ENCODE measurements around the gene TM9SF4. TPM values are rescaled to one million over a fixed set of nuclear protein-coding genes. Genes with fewer than 3 reads are reported as not detected.
"Not testable (repeated sequence)": the region's sequence is repeated elsewhere in the genome, so short reads cannot be mapped to it uniquely, and the experiment has no call there.

The TM9SF4 gene
- total RNA-seq, 1 experiment from 2014 or later = 26.9 TPM

GRCh38 chr20:32111156-32111686 lies 1.7 kb downstream of the TM9SF4 start:
- Histone ChIP-seq H3K4me1 (replicated peaks) (peaks cover 10% of the 10 kb centered on the region), H3K4me3 (no peak overlapping the region), H3K9me3 (replicated peaks) (0 out of 2 replicates have a peak, but pooled peaks cover 5% of the 10 kb centered on the region), H3K27ac (no peak overlapping the region), H3K36me3 (peaks cover 26% of the 10 kb centered on the region), H3K27me3 (replicated peaks) (peaks cover 7% of the 10 kb centered on the region; the same call in 1 of the 2 replicates)
- no peak for DNase-seq (ENCODE audit: low read depth in 1 of 2, low spot score in 2 of 2)

- no peak overlapping the region for H3K4me3 ChIP-seq
- no peak for DNase-seq (ENCODE audit: low read depth in 1 of 2, low spot score in 2 of 2)
- H3K9me3 ChIP-seq (replicated peaks) = 0 out of 2 replicates have a peak, but pooled peaks cover 5% of the 10 kb centered on the region
- H3K27ac ChIP-seq = no peak overlapping the region
- peaks cover 10% of the 10 kb centered on the region for H3K4me1 ChIP-seq (replicated peaks)
- H3K36me3 ChIP-seq = peaks cover 26% of the 10 kb centered on the region
- H3K27me3 ChIP-seq (replicated peaks) = peaks cover 4% of the 10 kb centered on the region; the same call in 1 of the 2 replicates
Observed at GRCh38 chr20:32111753-32112152, 2.2 kb downstream of the TM9SF4 start.

- Histone ChIP-seq H3K4me1 (replicated peaks) (peaks cover 10% of the 10 kb centered on the region), H3K36me3 (peaks cover 27% of the 10 kb centered on the region), H3K27ac (no peak overlapping the region), H3K27me3 (replicated peaks) (no peaks in the 10 kb centered on the region), H3K9me3 (replicated peaks) (0 out of 2 replicates have a peak, but pooled peaks cover 5% of the 10 kb centered on the region), H3K4me3 (no peak overlapping the region)
- no peak for DNase-seq (ENCODE audit: low read depth in 1 of 2, low spot score in 2 of 2)
Observed at GRCh38 chr20:32112841-32113240, 3.3 kb downstream of the TM9SF4 start.

- 0 out of 2 replicates have a peak, but pooled peaks cover 5% of the 10 kb centered on the region for H3K9me3 ChIP-seq (replicated peaks)
- H3K27ac ChIP-seq = no peak overlapping the region
- peaks cover 29% of the 10 kb centered on the region for H3K36me3 ChIP-seq
- H3K4me1 ChIP-seq (replicated peaks) = peaks cover 10% of the 10 kb centered on the region
- DNase-seq (ENCODE audit: low read depth in 1 of 2, low spot score in 2 of 2) = no peak
- no peaks in the 10 kb centered on the region for H3K27me3 ChIP-seq (replicated peaks)
- H3K4me3 ChIP-seq = no peak overlapping the region
Observed at GRCh38 chr20:32113591-32114260, 4.2 kb downstream of the TM9SF4 start.

GRCh38 chr20:32114305-32114960 lies 4.9 kb downstream of the TM9SF4 start:
- H3K27me3 ChIP-seq (replicated peaks) = no peaks in the 10 kb centered on the region
- no peak overlapping the region for H3K4me3 ChIP-seq
- DNase-seq (ENCODE audit: low read depth in 1 of 2, low spot score in 2 of 2) = no peak
- peaks cover 10% of the 10 kb centered on the region for H3K4me1 ChIP-seq (replicated peaks)
- H3K27ac ChIP-seq = no peak overlapping the region
- H3K36me3 ChIP-seq = peaks cover 28% of the 10 kb centered on the region
- 0 out of 2 replicates have a peak, but pooled peaks cover 2% of the 10 kb centered on the region for H3K9me3 ChIP-seq (replicated peaks)

GRCh38 chr20:32115211-32115767 lies 5.8 kb downstream of the TM9SF4 start:
- H3K27me3 ChIP-seq (replicated peaks) = no peaks in the 10 kb centered on the region
- peaks cover 8% of the 10 kb centered on the region for H3K4me1 ChIP-seq (replicated peaks)
- H3K27ac ChIP-seq = no peak overlapping the region
- DNase-seq (ENCODE audit: low read depth in 1 of 2, low spot score in 2 of 2) = no peak
- 0 out of 2 replicates have a peak, but pooled peaks cover 2% of the 10 kb centered on the region for H3K9me3 ChIP-seq (replicated peaks)
- no peak overlapping the region for H3K4me3 ChIP-seq
- peaks cover 22% of the 10 kb centered on the region for H3K36me3 ChIP-seq

- H3K4me1 ChIP-seq (replicated peaks) = peaks cover under 1% of the 10 kb centered on the region; the same call in 1 of the 2 replicates
- no peaks in the 10 kb centered on the region for H3K27me3 ChIP-seq (replicated peaks)
- no peak overlapping the region for H3K27ac ChIP-seq
- H3K36me3 ChIP-seq = peaks cover 19% of the 10 kb centered on the region
- DNase-seq (ENCODE audit: low read depth in 1 of 2, low spot score in 2 of 2) = no peak
- 0 out of 2 replicates have a peak, but pooled peaks cover 2% of the 10 kb centered on the region for H3K9me3 ChIP-seq (replicated peaks)
- H3K4me3 ChIP-seq = no peak overlapping the region
Observed at GRCh38 chr20:32116079-32116521, 6.6 kb downstream of the TM9SF4 start.

- not testable (repeated sequence) for H3K9me3 ChIP-seq (replicated peaks); H3K4me1 ChIP-seq (replicated peaks); H3K4me3 ChIP-seq; H3K27ac ChIP-seq; DNase-seq (ENCODE audit: low read depth in 1 of 2, low spot score in 2 of 2); H3K27me3 ChIP-seq (replicated peaks)
- H3K36me3 ChIP-seq = peaks cover 12% of the 10 kb centered on the region
Observed at GRCh38 chr20:32116796-32117195, 7.3 kb downstream of the TM9SF4 start.

GRCh38 chr20:32118427-32118826 lies 8.9 kb downstream of the TM9SF4 start:
- not testable (repeated sequence) for H3K4me3 ChIP-seq; DNase-seq (ENCODE audit: low read depth in 1 of 2, low spot score in 2 of 2); H3K9me3 ChIP-seq (replicated peaks); H3K4me1 ChIP-seq (replicated peaks); H3K27me3 ChIP-seq (replicated peaks); H3K27ac ChIP-seq
- H3K36me3 ChIP-seq = peaks cover 10% of the 10 kb centered on the region

GRCh38 chr20:32119734-32120133 lies 10.2 kb downstream of the TM9SF4 start:
- no peaks in the 10 kb centered on the region for H3K4me1 ChIP-seq (replicated peaks)
- no peaks in the 10 kb centered on the region for H3K27me3 ChIP-seq (replicated peaks)
- H3K9me3 ChIP-seq (replicated peaks) = no peaks in the 10 kb centered on the region
- no peak overlapping the region for H3K4me3 ChIP-seq
- H3K36me3 ChIP-seq = peaks cover 16% of the 10 kb centered on the region
- no peak overlapping the region for H3K27ac ChIP-seq
- DNase-seq (ENCODE audit: low read depth in 1 of 2, low spot score in 2 of 2) = no peak

GRCh38 chr20:32121908-32122307 lies 12.4 kb downstream of the TM9SF4 start:
- not testable (repeated sequence) for DNase-seq (ENCODE audit: low read depth in 1 of 2, low spot score in 2 of 2); H3K4me1 ChIP-seq (replicated peaks); H3K9me3 ChIP-seq (replicated peaks); H3K27me3 ChIP-seq (replicated peaks); H3K4me3 ChIP-seq; H3K27ac ChIP-seq
- peaks cover 17% of the 10 kb centered on the region for H3K36me3 ChIP-seq

- no peaks in the 10 kb centered on the region for H3K9me3 ChIP-seq (replicated peaks)
- DNase-seq (ENCODE audit: low read depth in 1 of 2, low spot score in 2 of 2) = no peak
- H3K36me3 ChIP-seq = peaks cover 22% of the 10 kb centered on the region
- no peaks in the 10 kb centered on the region for H3K4me1 ChIP-seq (replicated peaks)
- no peak overlapping the region for H3K27ac ChIP-seq
- H3K4me3 ChIP-seq = no peak overlapping the region
- no peaks in the 10 kb centered on the region for H3K27me3 ChIP-seq (replicated peaks)
Observed at GRCh38 chr20:32123088-32123487, 13.6 kb downstream of the TM9SF4 start.

GRCh38 chr20:32124916-32125454 lies 15.5 kb downstream of the TM9SF4 start:
- no peak for DNase-seq (ENCODE audit: low read depth in 1 of 2, low spot score in 2 of 2)
- H3K4me3 ChIP-seq = no peak overlapping the region

More at GRCh38 chr20:32124916-32125454, 15.5 kb downstream of the TM9SF4 start:
- H3K4me1 ChIP-seq (replicated peaks) = no peaks in the 10 kb centered on the region
- no peaks in the 10 kb centered on the region for H3K9me3 ChIP-seq (replicated peaks)
- H3K36me3 ChIP-seq = peaks cover 29% of the 10 kb centered on the region
- H3K27ac ChIP-seq = no peak overlapping the region
- H3K27me3 ChIP-seq (replicated peaks) = no peaks in the 10 kb centered on the region

Data from SJSA1 (cell line).